Hypothalamus (tissue), 51 donors: ENCODE measurements around the gene DTYMK.

Experiments used
- DNase-seq, 51 donors: peaks; one replicate each; lab custom pipeline; 2025; lab: John Stamatoyannopoulos, UW

The DTYMK gene

GRCh38 chr2:241686650-241687425, at the start of gene DTYMK:
Gene DTYMK (minus strand): TSS chr2:241686815. CDS start chr2:241686783, 32 bp downstream.
- peak; percentile 63 to 98 (median 94) for DNase-seq

- DNase-seq: no peak
Measured at GRCh38 chr2:241736111-241736510, 49.5 kb upstream of the DTYMK start.

- peak; percentile 49 to 95 (median 86) for DNase-seq
Measured at GRCh38 chr2:241734467-241735208, 48.0 kb upstream of the DTYMK start, which contains the start of gene D2HGDH. Gene D2HGDH (plus strand): TSS chr2:241734630. CDS start chr2:241735225, 595 bp downstream.

DNA sequence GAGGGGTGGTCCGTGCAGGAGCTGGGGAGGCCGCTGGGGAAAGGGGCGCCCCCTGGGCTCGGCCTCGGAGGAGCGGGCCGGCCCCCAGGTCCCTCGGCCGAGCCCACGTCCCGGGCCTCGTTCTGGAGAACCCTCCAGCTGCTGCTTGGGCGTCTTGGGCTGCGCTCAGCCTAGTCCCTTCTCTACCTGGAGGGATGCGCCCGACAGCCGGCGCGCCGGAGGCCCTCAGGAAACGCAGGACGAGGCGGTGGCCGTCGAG, 47.5 kb upstream of the DTYMK start:
- DNase-seq: no peak

- DNase-seq: peak in 3 of 51 donors; percentile 2 to 47 (median 40)
Measured at GRCh38 chr2:241733391-241734207, 47.0 kb upstream of the DTYMK start.

DNA sequence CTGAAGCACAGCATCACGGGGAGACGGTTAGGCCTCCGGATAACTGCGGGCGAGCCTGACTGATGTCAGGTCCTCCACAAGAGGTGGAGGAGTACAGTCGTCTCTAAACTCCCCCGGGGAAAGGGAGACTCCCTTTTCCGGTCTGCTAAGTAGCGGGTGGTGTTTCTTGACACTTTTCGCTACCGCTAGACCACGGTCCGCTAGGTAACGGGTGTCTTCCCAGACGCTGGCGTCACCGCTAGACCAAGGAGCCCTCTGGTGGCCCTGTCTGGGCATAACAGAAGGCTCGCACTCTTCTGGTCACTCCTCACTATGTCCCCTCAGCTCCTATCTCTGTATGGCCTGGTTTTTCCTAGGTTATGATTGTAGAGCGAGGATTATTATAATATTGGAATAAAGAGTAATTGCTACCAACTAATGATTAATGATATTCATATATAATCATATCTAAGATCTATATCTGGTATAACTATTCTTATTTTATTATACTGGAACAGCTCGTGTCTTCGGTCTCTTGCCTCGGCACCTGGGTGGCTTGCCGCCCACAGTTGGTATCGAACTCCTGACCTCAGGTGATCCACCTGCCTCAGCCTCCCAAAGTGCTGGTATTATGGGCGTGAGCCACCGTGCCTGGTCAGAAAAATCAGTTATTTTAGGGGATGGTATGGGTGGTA, 46.0 kb upstream of the DTYMK start:
- DNase-seq: peak in 29 of 51 donors; percentile 2 to 79 (median 44)

DNA sequence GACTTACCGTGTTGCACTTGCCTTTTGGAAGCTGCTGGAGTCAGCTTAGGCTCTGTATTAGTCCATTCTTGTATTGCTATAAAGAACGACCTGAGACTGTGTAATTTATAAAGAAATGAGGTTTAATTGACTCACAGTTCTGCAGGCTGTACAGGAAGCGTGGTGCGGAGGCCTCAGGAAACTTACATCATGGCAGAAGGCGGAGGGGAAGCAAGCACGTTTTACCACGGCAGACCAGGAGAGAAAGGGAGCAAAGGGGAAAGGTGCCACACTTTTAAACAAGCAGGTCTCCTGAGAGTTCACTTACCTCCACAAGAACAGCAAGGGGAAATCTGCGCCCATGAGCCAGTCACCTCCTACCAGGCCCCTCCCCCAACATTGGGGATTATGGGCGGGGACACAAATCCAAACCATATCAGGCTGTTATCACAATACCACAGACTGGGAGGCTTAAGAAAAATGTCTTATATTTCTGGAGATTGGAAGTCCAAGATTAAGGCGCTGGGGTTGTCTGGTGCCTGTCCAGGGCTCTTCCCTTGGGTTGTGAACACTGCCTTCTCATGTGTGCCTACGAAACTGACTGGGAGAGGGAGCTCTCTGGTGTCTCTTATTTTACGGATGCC, 44.2 kb upstream of the DTYMK start:
- no peak for DNase-seq

GRCh38 chr2:241729868-241730267, 43.3 kb upstream of the DTYMK start:
- no peak for DNase-seq

DNA sequence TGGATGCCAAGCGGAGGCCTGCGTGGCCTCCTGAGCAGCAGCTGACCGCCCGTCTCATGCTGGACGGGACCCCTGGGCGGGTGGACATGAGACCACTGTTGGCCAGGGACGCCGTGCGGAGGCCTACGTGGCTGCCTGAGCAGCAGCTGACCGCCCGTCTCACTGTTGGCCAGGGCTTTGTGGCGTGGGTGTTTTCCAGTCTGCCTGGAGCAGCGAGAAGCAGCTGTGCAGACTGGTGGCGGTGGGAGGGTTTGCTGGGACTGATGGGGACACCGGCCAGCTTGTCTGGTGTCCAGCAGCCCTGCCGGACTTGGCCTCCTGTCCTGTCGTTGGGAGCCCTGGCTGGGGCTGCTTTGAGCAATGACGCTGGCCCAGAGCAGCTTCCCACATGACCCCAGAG, 42.0 kb upstream of the DTYMK start:
- peak in 43 of 51 donors; percentile 4 to 82 (median 37) for DNase-seq

DNA sequence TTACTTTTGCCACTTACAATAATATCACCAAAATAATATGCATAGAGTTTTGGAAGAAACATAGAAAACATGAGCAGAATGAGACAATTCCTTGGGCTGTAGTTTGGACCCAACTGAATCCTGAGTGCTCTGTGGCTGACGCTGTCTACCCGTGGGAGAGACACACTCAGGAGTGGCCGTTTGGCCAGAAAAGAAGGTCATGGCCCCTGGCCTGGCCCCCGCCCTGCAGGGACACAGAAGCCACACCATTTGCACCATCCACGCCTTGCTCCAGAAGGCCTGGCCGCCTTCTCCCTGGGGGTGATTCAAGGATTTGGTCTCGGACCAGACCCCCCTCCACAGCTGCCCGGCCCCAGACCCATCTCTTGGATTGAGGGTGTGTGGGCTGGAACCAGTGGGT, 41.4 kb upstream of the DTYMK start:
- no peak for DNase-seq

- no peak for DNase-seq
Measured at GRCh38 chr2:241726459-241726858, 39.8 kb upstream of the DTYMK start.

DNA sequence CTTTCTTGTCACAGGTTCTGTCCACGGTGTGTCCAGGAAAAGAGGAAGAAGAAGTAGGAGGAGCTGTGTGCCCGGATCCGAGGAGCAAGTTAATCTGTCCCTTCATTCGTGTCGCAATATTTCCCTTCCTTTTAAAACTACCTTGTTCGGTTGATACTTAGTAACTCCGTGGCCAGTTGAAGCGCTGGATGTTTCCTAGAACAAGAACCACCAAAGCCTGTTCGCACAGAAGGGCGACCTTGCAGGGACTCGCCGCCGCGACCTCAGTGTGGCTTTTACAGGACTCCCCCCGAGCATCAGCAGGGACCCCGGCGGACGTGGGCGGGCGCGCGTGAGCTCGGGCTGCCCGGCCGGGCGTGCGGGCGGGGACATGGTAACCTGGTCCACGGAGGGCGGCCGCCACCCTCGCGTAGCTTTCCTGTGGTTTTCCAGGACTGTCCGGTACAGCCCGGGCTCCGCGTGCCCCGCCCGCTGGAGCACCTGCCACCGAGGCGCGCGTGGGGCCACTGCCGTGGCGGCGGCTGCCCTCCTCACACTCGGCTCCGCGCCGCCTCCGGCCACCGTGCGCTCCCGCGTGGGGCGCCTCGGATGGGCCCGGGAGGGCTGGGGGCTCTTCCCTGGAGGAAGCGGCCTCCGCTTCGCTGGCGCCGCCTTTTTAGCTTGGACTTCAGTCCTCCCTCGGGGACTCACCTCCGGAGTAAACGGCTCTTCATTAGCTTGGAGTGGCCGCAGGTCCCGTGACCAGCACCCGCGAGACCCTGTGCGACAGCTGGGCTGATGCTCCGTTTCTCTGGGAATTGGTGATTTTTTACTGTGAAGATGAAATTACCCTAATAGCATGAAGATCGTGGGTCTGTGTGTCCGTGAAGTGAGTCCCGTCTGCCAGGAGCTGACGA, 38.6 kb upstream of the DTYMK start:
- no peak for DNase-seq

- no peak for DNase-seq
Measured at GRCh38 chr2:241724259-241724974, 37.8 kb upstream of the DTYMK start.

DNA sequence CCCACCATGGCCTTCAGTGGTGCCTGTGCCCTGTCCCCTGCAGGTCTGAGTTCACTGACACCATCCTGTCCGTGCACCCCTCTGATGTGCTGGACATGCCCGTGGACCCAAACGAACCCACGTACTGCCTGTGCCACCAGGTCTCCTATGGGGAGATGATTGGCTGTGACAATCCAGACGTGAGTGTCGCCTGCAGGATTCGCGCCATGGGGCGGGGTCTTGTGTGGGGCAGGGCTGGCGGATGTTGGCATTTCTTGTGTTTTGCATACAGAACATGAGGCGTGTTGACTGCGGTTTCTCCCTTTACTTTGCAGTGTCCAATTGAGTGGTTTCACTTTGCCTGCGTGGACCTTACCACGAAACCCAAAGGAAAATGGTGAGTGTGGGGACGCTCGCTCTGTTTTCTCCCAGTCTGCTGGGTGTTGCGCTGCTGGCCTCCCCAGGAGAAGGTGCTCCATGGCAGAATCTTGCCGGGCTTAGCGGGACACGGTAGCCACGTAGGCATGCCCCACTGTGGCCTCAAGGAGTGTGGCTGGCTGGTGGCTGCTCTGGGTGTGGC, 36.4 kb upstream of the DTYMK start:
- DNase-seq: no peak

DNA sequence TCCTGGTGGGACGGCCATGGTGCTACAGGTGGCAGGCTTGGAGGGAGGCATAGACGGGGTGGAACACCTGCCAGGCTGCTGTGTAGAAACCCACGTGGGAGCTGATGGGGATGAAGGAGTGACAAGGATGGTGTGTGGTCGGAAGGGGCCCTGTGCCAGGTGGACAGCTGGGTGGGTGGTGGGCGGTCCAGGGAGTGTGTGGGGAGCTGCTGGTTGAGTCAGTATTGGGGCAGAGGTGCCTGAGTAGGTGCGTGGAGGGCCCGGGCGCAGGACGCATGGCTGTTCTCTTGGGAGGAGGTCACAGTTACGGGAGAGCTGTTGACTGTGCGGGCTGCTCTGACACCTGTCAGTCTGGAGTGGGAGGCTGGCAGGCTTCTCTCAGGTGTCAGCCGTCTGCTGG, 35.2 kb upstream of the DTYMK start:
- DNase-seq: no peak

- DNase-seq: no peak
Measured at GRCh38 chr2:241720560-241720959, 33.9 kb upstream of the DTYMK start.

DNA sequence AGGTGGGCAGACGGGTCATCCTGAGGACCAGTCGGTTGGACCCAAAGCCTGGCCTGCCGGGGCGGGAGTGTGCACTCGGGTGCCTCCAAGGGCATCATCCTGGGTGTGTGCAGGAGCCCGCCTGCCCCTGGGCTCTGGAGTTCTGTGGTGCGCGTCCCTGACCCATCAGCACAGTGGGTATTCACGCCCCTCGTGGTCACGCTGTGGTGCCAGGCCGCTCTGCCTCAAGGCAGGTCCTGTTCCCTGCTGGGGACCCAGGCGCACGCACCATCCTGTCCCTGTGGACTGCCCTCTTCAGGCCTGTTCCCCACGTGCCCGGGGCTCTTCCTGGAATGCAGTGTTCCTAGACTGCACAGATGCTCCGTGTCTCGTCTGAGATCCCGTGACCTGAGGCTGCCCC, 33.5 kb upstream of the DTYMK start:
- no peak for DNase-seq

- DNase-seq: no peak
Measured at GRCh38 chr2:241719093-241719492, 32.5 kb upstream of the DTYMK start.
